Activated CD8-positive, alpha-beta T cell treated with anti-CD3 and anti-CD28 coated beads, Interleukin-2, amount 10 ng/mL, durations not matched to agents 7 days and 5 days (primary cell): Measurements from ENCODE around the gene ZNF850. TPM values are rescaled to one million over a fixed set of nuclear protein-coding genes. Genes with fewer than 3 reads are reported as not detected.

ENCODE experiments used
- ATAC-seq: fragments of 150-1000 bp; cut with Tn5 transposase; one replicate; pipeline ENCODE4 v1.10.0; 2021; ENCODE audit warnings: moderate library complexity
- CTCF ChIA-PET: fragments of 350-600 bp; sonication (Branson Sonifier 250); formaldehyde crosslinking; loops from one replicate; lab custom pipeline; 2021; ENCODE audit warnings: antibody characterized with exemption; lab: Charles Lee
- POLR2A ChIA-PET: fragments of 350-600 bp; sonication (Branson Sonifier 250); formaldehyde crosslinking; loops from one replicate; lab custom pipeline; 2021; ENCODE audit warnings: antibody characterized with exemption; lab: Charles Lee
- DNase-seq: peaks from one replicate; pipeline ENCODE4 v3.0.0-alpha.2; 2020
- H3K27ac Mint-ChIP-seq: one replicate; pipeline ENCODE4 v1.8.0; 2021; ENCODE audit warnings: mild to moderate bottlenecking, mixed read lengths
- H3K27me3 Mint-ChIP-seq: one replicate; pipeline ENCODE4 v1.8.0; 2021; ENCODE audit warnings: low read depth, mixed read lengths
- H3K36me3 Mint-ChIP-seq: one replicate; pipeline ENCODE4 v1.8.0; 2021; ENCODE audit warnings: low read depth, mixed read lengths
- H3K4me1 Mint-ChIP-seq: one replicate; pipeline ENCODE4 v1.8.0; 2021; ENCODE audit warnings: low read depth, mixed read lengths
- H3K4me3 Mint-ChIP-seq: one replicate; pipeline ENCODE4 v1.8.0; 2021; ENCODE audit warnings: mild to moderate bottlenecking, mixed read lengths
- H3K9me3 Mint-ChIP-seq: one replicate; pipeline ENCODE4 v1.8.0; 2022; ENCODE audit warnings: mixed read lengths; ENCODE audit not compliant: insufficient read depth
- total RNA-seq, 2 experiments: library from RNA; stranded (reverse); gene quantifications; one replicate each; pipeline ENCODE4 v1.2.3, GENCODE V29; 2021

Gene ZNF850
- total RNA-seq, 2 experiments from 2014 or later: 9.8 to 12.5 TPM

DNA sequence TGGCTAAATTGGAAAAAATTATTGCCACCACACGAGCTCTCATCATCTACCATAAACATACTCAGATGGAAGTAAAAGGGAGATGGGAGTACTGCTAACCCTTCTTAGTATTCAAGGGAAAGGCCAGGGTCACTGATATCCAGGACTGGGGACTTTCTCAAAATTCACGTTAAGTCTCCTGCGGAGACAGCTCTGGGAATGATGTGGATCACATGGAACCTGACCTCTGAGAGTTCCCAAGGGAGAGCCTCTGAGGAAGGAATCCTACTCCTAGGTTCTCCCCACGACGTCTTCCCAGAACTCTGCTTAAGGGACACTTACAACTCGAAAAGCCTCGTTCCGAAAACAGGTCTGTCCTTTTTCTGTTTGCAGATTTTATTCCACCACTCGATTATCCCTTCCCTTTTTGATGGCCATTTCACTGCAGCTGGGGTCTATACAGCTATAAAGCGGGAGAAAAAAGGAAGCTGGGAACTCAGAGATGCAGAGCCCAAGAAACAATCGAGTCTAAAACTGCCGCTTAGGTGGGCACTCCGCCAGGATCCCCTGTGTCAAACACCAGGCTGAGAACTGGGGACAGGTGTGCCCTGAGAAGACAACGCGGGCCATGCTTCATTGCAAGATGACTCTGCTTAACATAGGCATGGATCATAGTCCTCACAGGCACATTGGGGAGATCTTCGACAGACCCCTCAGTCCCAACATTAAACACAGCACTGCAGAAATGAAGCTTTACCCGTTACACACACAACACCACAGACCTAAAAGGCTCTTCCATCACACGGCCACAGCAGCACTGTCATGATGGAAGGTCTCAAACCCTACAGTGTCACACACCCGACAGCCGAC, 86.0 kb downstream of the ZNF850 start:
- DNase-seq (no peak), ATAC-seq (no peak)
- Mint-ChIP-seq H3K9me3 (peaks cover 31% of the 10 kb centered on the region), H3K27ac (peak overlapping the region; percentile 98), H3K27me3 (no peaks in the 10 kb centered on the region), H3K4me1 (peaks cover 26% of the 10 kb centered on the region), H3K36me3 (peaks cover 68% of the 10 kb centered on the region), H3K4me3 (peak overlapping the region; percentile 98)
- POLR2A ChIA-PET: interaction anchor here (0.6 to 2.6 kb wide), 3 partner anchors 20 to 320 kb away, joined by 3 to 8 read pairs (median 7); partner anchors contain the start of gene ZNF461
- CTCF ChIA-PET: interaction anchor here (1.0 kb wide), 1 partner anchor 103 kb away, joined by 3 read pairs; no protein-coding TSS in a partner anchor

DNA sequence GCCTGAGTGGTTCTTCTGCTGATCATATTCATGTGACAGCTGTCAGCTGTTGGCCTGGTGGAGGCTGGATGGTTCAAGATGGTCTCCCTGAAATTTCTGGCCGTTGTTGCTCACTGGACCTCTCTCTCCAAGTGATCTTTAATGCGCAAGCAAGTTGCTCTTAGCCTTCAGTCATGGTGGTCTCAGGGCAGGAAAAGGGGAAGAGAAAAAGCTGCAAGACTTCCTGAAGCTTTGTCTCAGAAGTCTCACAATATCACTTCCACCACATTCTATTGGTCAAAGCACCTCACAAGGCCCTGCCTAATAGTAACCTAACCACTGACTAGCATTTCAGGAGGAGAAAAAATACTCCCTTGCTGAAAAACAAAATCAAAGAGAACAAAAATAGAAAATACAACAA, 86.8 kb downstream of the ZNF850 start:
- Mint-ChIP-seq H3K4me3 (peak overlapping the region; percentile 98), H3K4me1 (peaks cover 26% of the 10 kb centered on the region), H3K27ac (peak overlapping the region; percentile 98), H3K9me3 (peaks cover 37% of the 10 kb centered on the region), H3K36me3 (peaks cover 66% of the 10 kb centered on the region), H3K27me3 (no peaks in the 10 kb centered on the region)
- no peak for ATAC-seq
- no peak for DNase-seq
- ChIA-PET CTCF (interaction anchor here (1.0 kb wide), 1 partner anchor 104 kb away, joined by 3 read pairs; no protein-coding TSS in a partner anchor), POLR2A (interaction anchor here (2.6 kb wide), 1 partner anchor 19 kb away, joined by 8 read pairs; the partner anchor contains the start of gene ZNF461)

GRCh38 chr19:36679455-36679854, 93.2 kb downstream of the ZNF850 start:
- Mint-ChIP-seq H3K36me3 (peaks cover 52% of the 10 kb centered on the region), H3K4me3 (no peak overlapping the region), H3K27ac (no peak overlapping the region)

DNA sequence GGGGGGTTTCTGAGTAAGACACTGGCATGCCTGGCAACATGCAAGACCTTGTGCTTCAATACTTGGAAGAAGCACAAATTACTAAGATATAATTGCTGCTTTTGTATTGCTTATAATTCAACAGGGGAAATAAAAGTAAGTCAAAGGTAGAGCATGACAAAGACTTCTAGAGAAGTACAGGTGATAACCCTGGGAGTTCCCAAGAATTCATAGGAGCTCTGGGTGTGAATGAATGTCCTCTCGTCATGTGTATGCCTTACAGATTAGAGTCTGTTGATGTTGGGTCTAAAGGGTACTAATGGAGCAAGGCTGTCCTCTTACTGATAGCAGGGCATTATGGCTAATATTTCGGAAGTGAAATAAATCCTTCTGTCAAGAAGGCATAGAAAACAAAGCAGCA, 98.4 kb downstream of the ZNF850 start:
- Mint-ChIP-seq H3K4me1 (no peaks in the 10 kb centered on the region), H3K36me3 (peaks cover 53% of the 10 kb centered on the region), H3K27ac (no peak overlapping the region), H3K4me3 (no peak overlapping the region), H3K9me3 (peaks cover 39% of the 10 kb centered on the region), H3K27me3 (no peaks in the 10 kb centered on the region)
- ATAC-seq: no peak
- ChIA-PET CTCF (interaction anchor here (0.6 kb wide), 1 partner anchor 34 kb away, joined by 3 read pairs; no protein-coding TSS in a partner anchor), POLR2A (no interaction called here)
- DNase-seq: no peak

More at GRCh38 chr19:36679455-36679854, 93.2 kb downstream of the ZNF850 start:
- CTCF ChIA-PET: no interaction called here
- ATAC-seq: no peak
- peaks cover 35% of the 10 kb centered on the region for H3K9me3 Mint-ChIP-seq
- H3K4me1 Mint-ChIP-seq: no peaks in the 10 kb centered on the region
- no peak for DNase-seq
- no peaks in the 10 kb centered on the region for H3K27me3 Mint-ChIP-seq
- POLR2A ChIA-PET: no interaction called here

GRCh38 chr19:36672368-36672767, 100.2 kb downstream of the ZNF850 start:
- peaks cover 6% of the 10 kb centered on the region for H3K4me1 Mint-ChIP-seq
- CTCF ChIA-PET: no interaction called here
- ATAC-seq: no peak
- no peak for DNase-seq
- no peaks in the 10 kb centered on the region for H3K27me3 Mint-ChIP-seq
- H3K9me3 Mint-ChIP-seq: peaks cover 40% of the 10 kb centered on the region
- H3K4me3 Mint-ChIP-seq: no peak overlapping the region
- POLR2A ChIA-PET: no interaction called here
- H3K36me3 Mint-ChIP-seq: peaks cover 48% of the 10 kb centered on the region
- H3K27ac Mint-ChIP-seq: no peak overlapping the region

DNA sequence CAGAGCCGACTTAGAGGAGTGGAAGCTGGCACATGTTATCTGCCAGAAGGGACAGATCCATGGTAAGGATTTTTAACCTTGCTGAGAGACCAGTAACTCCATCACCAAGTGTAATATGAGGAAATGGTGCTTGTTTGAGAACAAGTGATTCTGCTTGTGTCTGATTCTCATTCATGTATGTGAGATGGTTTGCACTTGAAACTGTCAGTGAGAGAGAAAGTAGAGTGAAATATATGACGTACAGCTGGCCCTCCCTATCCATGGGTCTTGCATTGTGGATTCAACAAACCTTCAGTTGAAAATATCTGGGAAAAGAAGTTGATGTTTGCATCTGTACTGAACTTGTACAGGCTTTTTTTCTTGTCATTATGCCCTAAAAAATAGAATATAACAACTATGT, 104.0 kb downstream of the ZNF850 start:
- Mint-ChIP-seq H3K36me3 (peaks cover 68% of the 10 kb centered on the region), H3K27ac (no peak overlapping the region), H3K4me3 (peak overlapping the region; percentile 16), H3K27me3 (no peaks in the 10 kb centered on the region), H3K9me3 (peaks cover 47% of the 10 kb centered on the region), H3K4me1 (peaks cover 26% of the 10 kb centered on the region)
- CTCF ChIA-PET: no interaction called here
- POLR2A ChIA-PET: no interaction called here
- ATAC-seq: no peak
- no peak for DNase-seq

GRCh38 chr19:36665832-36666231, 106.8 kb downstream of the ZNF850 start:
- DNase-seq: no peak
- H3K27ac Mint-ChIP-seq: peak overlapping the region; percentile 96
- no peaks in the 10 kb centered on the region for H3K27me3 Mint-ChIP-seq
- H3K36me3 Mint-ChIP-seq: peaks cover 58% of the 10 kb centered on the region
- ChIA-PET CTCF (no interaction called here), POLR2A (interaction anchor here (2.1 kb wide), 1 partner anchor 60 kb away, joined by 5 read pairs; the partner anchor contains the start of gene ZNF382)
- H3K9me3 Mint-ChIP-seq: peaks cover 44% of the 10 kb centered on the region
- peak overlapping the region; percentile 95 for H3K4me3 Mint-ChIP-seq
- ATAC-seq: no peak
- peaks cover 26% of the 10 kb centered on the region for H3K4me1 Mint-ChIP-seq

Other genes with a start within 250 kb of the ZNF850 start
- 10 to 100 TPM in 1 of 2 experiments, 1 to 10 TPM in 1; 8.6 to 10.5 TPM for gene ZNF260, start 244.5 kb downstream of the ZNF850 start, total RNA-seq
- 10 to 100 TPM; 13.7 to 15.1 TPM for gene ZNF529, start 199.5 kb downstream of the ZNF850 start, total RNA-seq
- 10 to 100 TPM; 12.0 to 13.3 TPM for gene ZNF382, start 167.5 kb downstream of the ZNF850 start, total RNA-seq
- gene ZNF461, start 106.0 kb downstream of the ZNF850 start, total RNA-seq: 1 to 10 TPM; 6.2 to 7.3 TPM
- 10 to 100 TPM; 10.1 to 12.5 TPM for gene ZNF567, start 85.2 kb downstream of the ZNF850 start, total RNA-seq
- gene ZNF790, start 65.6 kb upstream of the ZNF850 start, total RNA-seq: 1 to 10 TPM; 8.0 to 9.5 TPM
- 1 to 10 TPM; 4.6 to 4.9 TPM for gene ZNF345, start 78.1 kb upstream of the ZNF850 start, total RNA-seq
- gene ZNF829, start 143.5 kb upstream of the ZNF850 start, total RNA-seq: 1 to 10 TPM; 5.7 to 6.0 TPM
- gene ZNF568, start 143.5 kb upstream of the ZNF850 start, total RNA-seq: 1 to 10 TPM; 7.0 to 8.0 TPM